IMR-90 (cell line): ENCODE measurements around the gene LDB1. TPM values are rescaled to one million over a fixed set of nuclear protein-coding genes. Genes with fewer than 3 reads are reported as not detected.

Source experiments
- ATAC-seq: fragments of 200-7000 bp; cut with Tn5 transposase; 2 replicates; pipeline ENCODE4 v1.9.1; 2020; ENCODE audit warnings: low read depth, mild to moderate bottlenecking, moderate library complexity
- BruUV-seq: library from RNA; stranded (reverse); fragments of 400-500 nt; replicated peaks from 2 replicates; lab custom pipeline; 2021; lab: Mats Ljungman, UMichigan
- CTCF ChIA-PET: fragments of 300-600 bp; formaldehyde crosslinking; extraction: SDS; loops from one replicate; lab custom pipeline; 2021; ENCODE audit warnings: antibody characterized with exemption; lab: Yijun Ruan, JAX
- POLR2A ChIA-PET: fragments of 300-600 bp; sonication (Branson Sonifier 250); formaldehyde crosslinking; loops from one replicate; lab custom pipeline; 2022; ENCODE audit warnings: antibody characterized with exemption; ENCODE audit not compliant: unreplicated experiment; lab: Charles Lee
- DNase-seq: peaks from one replicate; pipeline ENCODE4 v3.0.0; 2013
- H2AFZ ChIP-seq: replicated peaks from 2 replicates; pipeline ENCODE3; 2013; ENCODE audit warnings: low read length, mild to moderate bottlenecking; ENCODE audit not compliant: poor library complexity
- H2AK5ac ChIP-seq: 2 replicates; pipeline ENCODE4 v1.6.1; 2013; ENCODE audit warnings: low read depth, low read length, inconsistent platforms
- H2AK9ac ChIP-seq: replicated peaks from 2 replicates; pipeline ENCODE3; 2013; ENCODE audit warnings: mild to moderate bottlenecking, low read depth, low read length, moderate library complexity; ENCODE audit not compliant: poor library complexity
- H2BK120ac ChIP-seq: 2 replicates; pipeline ENCODE4 v1.6.1; 2013; ENCODE audit warnings: low read depth, low read length, inconsistent platforms
- H2BK15ac ChIP-seq: 3 replicates; pipeline ENCODE4 v1.6.1; 2013; ENCODE audit warnings: low read depth, low read length, inconsistent platforms
- H2BK20ac ChIP-seq: 2 replicates; pipeline ENCODE4 v1.6.1; 2013; ENCODE audit warnings: low read depth, mild to moderate bottlenecking, inconsistent platforms, low read length, moderate library complexity
- H2BK5ac ChIP-seq: 2 replicates; pipeline ENCODE4 v1.6.1; 2013; ENCODE audit warnings: mild to moderate bottlenecking, low read depth, low read length, inconsistent platforms; ENCODE audit not compliant: poor library complexity, severe bottlenecking
- H3K14ac ChIP-seq: replicated peaks from 2 replicates; pipeline ENCODE4 v1.6.1; 2013; ENCODE audit warnings: low read depth, low read length, inconsistent platforms
- H3K18ac ChIP-seq: 2 replicates; pipeline ENCODE4 v1.6.1; 2013; ENCODE audit warnings: low read depth, low read length, control low read depth
- H3K23ac ChIP-seq: 2 replicates; pipeline ENCODE4 v1.6.1; 2013; ENCODE audit warnings: low read depth, low read length, inconsistent platforms
- H3K27ac ChIP-seq: 2 replicates; pipeline ENCODE4 v1.5.1; 2013; ENCODE audit warnings: mild to moderate bottlenecking, control low read depth, low read length; ENCODE audit not compliant: insufficient read depth
- H3K27me3 ChIP-seq: 2 replicates; pipeline ENCODE4 v1.6.1; 2013; ENCODE audit warnings: low read length; ENCODE audit not compliant: control insufficient read depth, insufficient read depth
- H3K36me3 ChIP-seq: 2 replicates; pipeline ENCODE4 v1.6.1; 2013; ENCODE audit warnings: low read length, mixed read lengths; ENCODE audit not compliant: control insufficient read depth, insufficient read depth
- H3K4ac ChIP-seq: 2 replicates; pipeline ENCODE4 v1.6.1; 2013; ENCODE audit warnings: low read depth, low read length, inconsistent platforms
- H3K4me1 ChIP-seq: 2 replicates; pipeline ENCODE4 v1.6.1; 2013; ENCODE audit warnings: low read length, mixed read lengths; ENCODE audit not compliant: control insufficient read depth, insufficient read depth
- H3K4me2 ChIP-seq: 2 replicates; pipeline ENCODE4 v1.6.1; 2013; ENCODE audit warnings: low read depth, mild to moderate bottlenecking, control low read depth, low read length, moderate library complexity
- H3K4me3 ChIP-seq: 2 replicates; pipeline ENCODE4 v1.5.1; 2013; ENCODE audit warnings: low read depth, mild to moderate bottlenecking, control low read depth, low read length, moderate library complexity; ENCODE audit not compliant: insufficient read depth
- H3K56ac ChIP-seq: 2 replicates; pipeline ENCODE4 v1.6.1; 2013; ENCODE audit warnings: low read length, inconsistent platforms; ENCODE audit not compliant: insufficient read depth; ENCODE audit errors: extremely low read depth
- H3K79me1 ChIP-seq, 2 experiments: 2 replicates each; pipeline ENCODE4 v1.6.1; 2013; ENCODE audit warnings: low read length in 2 of 2, inconsistent platforms in 1 of 2, low read depth in 1 of 2
- H3K9ac ChIP-seq: 2 replicates; pipeline ENCODE4 v1.6.1; 2013; ENCODE audit warnings: low read depth, low read length, control low read depth
- H3K9me1 ChIP-seq: 2 replicates; pipeline ENCODE4 v1.6.1; 2013; ENCODE audit warnings: low read length, inconsistent platforms; ENCODE audit not compliant: insufficient read depth
- H3K9me3 ChIP-seq: 2 replicates; pipeline ENCODE4 v1.6.1; 2013; ENCODE audit warnings: low read length; ENCODE audit not compliant: control insufficient read depth, insufficient read depth
- H4K20me1 ChIP-seq: 2 replicates; pipeline ENCODE4 v1.6.1; 2013; ENCODE audit warnings: low read length, inconsistent platforms; ENCODE audit not compliant: insufficient read depth
- H4K5ac ChIP-seq: 2 replicates; pipeline ENCODE4 v1.6.1; 2013; ENCODE audit warnings: mild to moderate bottlenecking, low read depth, low read length, control low read depth
- H4K8ac ChIP-seq, 2 experiments: 2 replicates each; pipeline ENCODE4 v1.6.1; 2013; ENCODE audit warnings: low read depth in 2 of 2, low read length in 2 of 2, control low read depth in 1 of 2, inconsistent platforms in 1 of 2
- H4K91ac ChIP-seq: 2 replicates; pipeline ENCODE4 v1.6.1; 2013; ENCODE audit warnings: low read depth, low read length, inconsistent platforms; ENCODE audit not compliant: insufficient read depth
- CEBPB ChIP-seq: IDR thresholded peaks from 2 replicates; pipeline ENCODE4 v1.6.1; 2012; ENCODE audit warnings: low read depth, low read length, improper control_type of control experiment
- WGBS, 2 experiments: methylation state at CpG; one replicate each; pipeline versions ENCODE4 v1.1.5 to v1.1.7; 2013; ENCODE audit warnings: missing lambda C conversion rate in 2 of 2; ENCODE audit not compliant: insufficient read length in 1 of 2; ENCODE audit errors: extremely low coverage in 2 of 2; 5-methylcytosine and 5-hydroxymethylcytosine counted together
- dilution Hi-C: fragments of 300-500 bp; cut with HindIII; formaldehyde crosslinking; loops from one replicate; pipeline ENCODE4 v1.14.3; 2018; ENCODE audit warnings: low sequenced_read_pairs; ENCODE audit not compliant: unreplicated experiment
- in situ Hi-C: fragments of 300-500 bp; cut with MboI; formaldehyde crosslinking; loops from 3 replicates; pipeline ENCODE4 v1.14.3; 2019; ENCODE audit warnings: low sequenced_read_pairs, inconsistent platforms, mixed read lengths
- intact Hi-C: fragments of 100-400 bp; cut with micrococcal nuclease; formaldehyde crosslinking; loops from 2 replicates; pipeline ENCODE4 v1.10.0; 2022
- polyA plus RNA-seq, 3 experiments: library from polyadenylated mRNA; depleted of rRNA; stranded (reverse); fragments of >200 nt; gene quantifications; 2 replicates each; pipeline ENCODE4 v1.2.3, GENCODE V29; 2012; ENCODE audit warnings: low replicate concordance in 1 of 3
- total RNA-seq: library from RNA; depleted of rRNA; stranded (reverse); fragments of >200 nt; gene quantifications from 2 replicates; pipeline ENCODE4 v1.2.3, GENCODE V29; 2012
- TF ChIP-seq, protein P1 (sequence below): fragments of 150-350 bp; IDR thresholded peaks from 2 replicates; pipeline ENCODE4 v1.6.1; 2017; ENCODE audit warnings: mild to moderate bottlenecking, antibody characterized with exemption, low read length, low read depth

LDB1 gene
- total and polyA plus RNA-seq, 2 of the 4 experiments (the other 2 are of a cell fraction) = 47.9 to 92.4 TPM

DNA sequence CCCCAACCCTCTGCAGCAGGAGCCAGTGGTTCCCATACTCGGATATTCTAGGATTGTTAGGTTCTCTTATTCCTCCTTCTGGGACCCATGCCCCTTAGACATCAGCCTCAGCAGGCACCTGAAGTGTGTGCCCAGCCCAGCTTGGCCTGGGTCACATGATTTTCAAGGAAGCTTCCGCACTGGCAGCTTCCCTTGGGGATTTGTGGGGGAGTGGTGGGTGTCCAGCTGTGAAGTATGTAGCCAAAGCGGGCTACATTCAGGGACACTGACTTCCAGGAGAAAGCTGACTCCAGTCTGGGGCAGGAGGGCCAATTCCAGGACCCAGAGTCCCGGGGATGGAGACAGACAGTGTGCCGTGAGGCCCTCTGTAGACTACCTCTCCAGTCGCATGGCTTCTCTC, 1.3 kb downstream of the LDB1 start:
- H2BK20ac ChIP-seq = 0 out of 2 replicates have a peak overlapping the region, but pooled peaks have one; percentile 48
- H2BK5ac ChIP-seq = peak overlapping the region; percentile 94
- no CpG with 5 or more reads among the region's 6 CpGs for WGBS, 2 experiments
- peak overlapping the region; percentile 99 for H2AK9ac ChIP-seq
- H4K8ac ChIP-seq = peak overlapping the region; percentile 53 to 91; a peak in 3 of 4 replicates
- H3K23ac ChIP-seq = peak overlapping the region; percentile 98; the same call in 1 of the 2 replicates
- H3K79me1 ChIP-seq = peaks cover 7 to 64% of the 10 kb centered on the region in 2 experiments; a peak in 2 of 4 replicates
- peak overlapping the region; percentile 45; the same call in 1 of the 2 replicates for H3K18ac ChIP-seq
- intact Hi-C loops = no loop called here
- H3K27me3 ChIP-seq = no peaks in the 10 kb centered on the region
- peak overlapping the region; percentile 96 for H3K14ac ChIP-seq
- peak overlapping the region; percentile 99 for H3K4ac ChIP-seq
- H3K9me1 ChIP-seq = peaks cover 20% of the 10 kb centered on the region
- BruUV-seq = no TSS peak
- H4K91ac ChIP-seq = peak overlapping the region; percentile 77
- H3K4me2 ChIP-seq = peak overlapping the region; percentile 88
- TF ChIP-seq CEBPB = no peak
- TF ChIP-seq, protein P1, sequence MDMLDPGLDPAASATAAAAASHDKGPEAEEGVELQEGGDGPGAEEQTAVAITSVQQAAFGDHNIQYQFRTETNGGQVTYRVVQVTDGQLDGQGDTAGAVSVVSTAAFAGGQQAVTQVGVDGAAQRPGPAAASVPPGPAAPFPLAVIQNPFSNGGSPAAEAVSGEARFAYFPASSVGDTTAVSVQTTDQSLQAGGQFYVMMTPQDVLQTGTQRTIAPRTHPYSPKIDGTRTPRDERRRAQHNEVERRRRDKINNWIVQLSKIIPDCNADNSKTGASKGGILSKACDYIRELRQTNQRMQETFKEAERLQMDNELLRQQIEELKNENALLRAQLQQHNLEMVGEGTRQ = peak; percentile 50
- ChIA-PET CTCF (interaction anchor here (0.5 to 1.0 kb wide), 2 partner anchors 51 to 72 kb away, joined by 3 to 5 read pairs; no protein-coding TSS in a partner anchor), POLR2A (interaction anchor here (0.7 to 0.8 kb wide), 3 partner anchors 9 to 20 kb away, joined by 3 read pairs; no protein-coding TSS in a partner anchor)
- peak overlapping the region; percentile 89 for H3K4me3 ChIP-seq
- dilution Hi-C loops = no loop called here
- peaks cover 32% of the 10 kb centered on the region for H3K4me1 ChIP-seq
- in situ Hi-C loops = no loop called here
- H3K56ac ChIP-seq = peak overlapping the region; percentile 13; the same call in 1 of the 2 replicates
- ATAC-seq = no peak
- no peaks in the 10 kb centered on the region for H3K9me3 ChIP-seq
- DNase-seq = peak; percentile 20
- H2BK15ac ChIP-seq = peak overlapping the region; percentile 41; the same call in 1 of the 3 replicates
- H4K5ac ChIP-seq = peak overlapping the region; percentile 50
- peaks cover 21% of the 10 kb centered on the region for H4K20me1 ChIP-seq
- peak overlapping the region; percentile 87; the same call in 1 of the 2 replicates for H2BK120ac ChIP-seq
- H2AFZ ChIP-seq = peak overlapping the region; percentile 60
- H3K36me3 ChIP-seq = no peaks in the 10 kb centered on the region
- peak overlapping the region; percentile 98; the same call in 1 of the 2 replicates for H2AK5ac ChIP-seq
- peak overlapping the region; percentile 91 for H3K27ac ChIP-seq
- peak overlapping the region; percentile 80 for H3K9ac ChIP-seq
